GM23338 (cell line): ENCODE data around the gene CD7. TPM values are rescaled to one million over a fixed set of nuclear protein-coding genes. Genes with fewer than 3 reads are reported as not detected.

ENCODE experiments used
- ATAC-seq: fragments of 200-7000 bp; cut with Tn5 transposase; 3 replicates; pipeline ENCODE4 v1.9.1; 2020
- DNase-seq: peaks from one replicate; pipeline ENCODE4 v3.0.0-alpha.2; 2015; ENCODE audit warnings: low spot score
- H2AFZ ChIP-seq: fragments of 200-600 bp; sonication (generic); 2 replicates; pipeline ENCODE4 v1.8.0; 2016; ENCODE audit warnings: antibody characterized with exemption, mild to moderate bottlenecking, moderate library complexity
- H3F3A ChIP-seq: fragments of 200-600 bp; sonication (generic); replicated peaks from 2 replicates; pipeline ENCODE4 v1.8.0; 2017; ENCODE audit warnings: antibody characterized with exemption, mixed run types, low read depth
- H3K27ac ChIP-seq: fragments of 200-600 bp; sonication (generic); 2 replicates; pipeline ENCODE4 v1.6.1; 2016; ENCODE audit warnings: low read depth
- H3K27me3 ChIP-seq: fragments of 200-600 bp; sonication (generic); 2 replicates; pipeline ENCODE4 v1.8.0; 2016; ENCODE audit warnings: mild to moderate bottlenecking, mixed run types, moderate library complexity; ENCODE audit not compliant: insufficient read depth
- H3K36me3 ChIP-seq: fragments of 200-600 bp; sonication (generic); 2 replicates; pipeline ENCODE4 v1.8.0; 2016; ENCODE audit warnings: mild to moderate bottlenecking; ENCODE audit not compliant: insufficient read depth
- H3K4me1 ChIP-seq: fragments of 200-600 bp; sonication (generic); 2 replicates; pipeline ENCODE4 v1.8.0; 2016; ENCODE audit warnings: mild to moderate bottlenecking, moderate library complexity; ENCODE audit not compliant: insufficient read depth
- H3K4me2 ChIP-seq: fragments of 200-600 bp; sonication (generic); 2 replicates; pipeline ENCODE4 v1.7.1; 2017; ENCODE audit warnings: mixed run types
- H3K4me3 ChIP-seq: fragments of 200-600 bp; sonication (generic); 2 replicates; pipeline ENCODE4 v1.6.1; 2016; ENCODE audit warnings: mixed run types
- H3K79me2 ChIP-seq: fragments of 200-600 bp; sonication (generic); replicated peaks from 2 replicates; pipeline ENCODE4 v1.8.0; 2017; ENCODE audit warnings: mild to moderate bottlenecking; ENCODE audit not compliant: insufficient read depth
- H3K9me2 ChIP-seq: fragments of 200-600 bp; sonication (generic); 2 replicates; pipeline ENCODE4 v1.8.0; 2017; ENCODE audit not compliant: insufficient read depth
- H4K20me1 ChIP-seq: fragments of 200-600 bp; sonication (generic); replicated peaks from 2 replicates; pipeline ENCODE4 v1.8.0; 2017; ENCODE audit warnings: mild to moderate bottlenecking; ENCODE audit not compliant: insufficient read depth
- H3K27ac Mint-ChIP-seq: 2 replicates; pipeline ENCODE4 v1.8.0; 2020; ENCODE audit warnings: inconsistent platforms, mild to moderate bottlenecking, moderate library complexity, mixed read lengths
- H3K27me3 Mint-ChIP-seq: 3 replicates; pipeline ENCODE4 v1.8.0; 2022; ENCODE audit warnings: low read depth, mild to moderate bottlenecking, moderate library complexity, mixed read lengths, inconsistent platforms; ENCODE audit not compliant: insufficient read depth, poor library complexity
- H3K36me3 Mint-ChIP-seq: 3 replicates; pipeline ENCODE4 v1.8.0; 2021; ENCODE audit warnings: low read depth, mild to moderate bottlenecking, inconsistent platforms, moderate library complexity, mixed read lengths
- H3K4me1 Mint-ChIP-seq: 3 replicates; pipeline ENCODE4 v1.8.0; 2020; ENCODE audit warnings: mild to moderate bottlenecking, inconsistent platforms, mixed read lengths
- H3K4me3 Mint-ChIP-seq: 3 replicates; pipeline ENCODE4 v1.8.0; 2021; ENCODE audit warnings: moderate library complexity, mild to moderate bottlenecking, inconsistent platforms, mixed read lengths
- H3K9me3 Mint-ChIP-seq: 3 replicates; pipeline ENCODE4 v1.8.0; 2020; ENCODE audit warnings: moderate library complexity, mild to moderate bottlenecking, inconsistent platforms, mixed read lengths
- CTCF ChIP-seq, 2 experiments: fragments of 200-600 bp in 1 of 2; sonication (generic) in 1 of 2; conservative IDR thresholded peaks; 2 replicates each; pipeline versions ENCODE4 v1.5.1 to v1.6.1; 2016 to 2017; ENCODE audit warnings: antibody characterized with exemption in 2 of 2, low read depth in 2 of 2, mild to moderate bottlenecking in 2 of 2, moderate library complexity in 1 of 2
- EZH2 ChIP-seq: fragments of 200-600 bp; sonication (generic); IDR thresholded peaks from one replicate; pipeline ENCODE4 v1.8.0; 2017; ENCODE audit warnings: antibody characterized with exemption, mild to moderate bottlenecking, low read depth; ENCODE audit not compliant: unreplicated experiment
- NANOG ChIP-seq: IDR thresholded peaks from 2 replicates; pipeline ENCODE4 v1.6.1; 2016; ENCODE audit warnings: antibody characterized with exemption, borderline replicate concordance
- ZNF114 ChIP-seq: fragments of 250-450 bp; sonication (Bioruptor Pico); IDR thresholded peaks from 2 replicates; pipeline ENCODE4 v1.5.0; 2020; ENCODE audit warnings: mild to moderate bottlenecking, moderate library complexity
- polyA plus RNA-seq: library from polyadenylated mRNA; unstranded; fragments of >200 nt; fragmentation: Nextera tagmentation; extraction: Ambion mirVana; gene quantifications from 2 replicates; pipeline ENCODE4 v1.2.1, GENCODE V29; 2016
- total RNA-seq: library from RNA; depleted of rRNA; stranded (reverse); fragments of >200 nt; shearing (Covaris generic); gene quantifications from 2 replicates; pipeline ENCODE4 v1.2.3, GENCODE V29; 2014
- TF ChIP-seq, protein P1 (sequence below): IDR thresholded peaks from one replicate; pipeline ENCODE4 v1.6.1; 2018; ENCODE audit warnings: antibody characterized with exemption; ENCODE audit not compliant: unreplicated experiment

Gene CD7
- total and polyA plus RNA-seq, 2 experiments from 2014 or later: 0.42 to 0.44 TPM

DNA sequence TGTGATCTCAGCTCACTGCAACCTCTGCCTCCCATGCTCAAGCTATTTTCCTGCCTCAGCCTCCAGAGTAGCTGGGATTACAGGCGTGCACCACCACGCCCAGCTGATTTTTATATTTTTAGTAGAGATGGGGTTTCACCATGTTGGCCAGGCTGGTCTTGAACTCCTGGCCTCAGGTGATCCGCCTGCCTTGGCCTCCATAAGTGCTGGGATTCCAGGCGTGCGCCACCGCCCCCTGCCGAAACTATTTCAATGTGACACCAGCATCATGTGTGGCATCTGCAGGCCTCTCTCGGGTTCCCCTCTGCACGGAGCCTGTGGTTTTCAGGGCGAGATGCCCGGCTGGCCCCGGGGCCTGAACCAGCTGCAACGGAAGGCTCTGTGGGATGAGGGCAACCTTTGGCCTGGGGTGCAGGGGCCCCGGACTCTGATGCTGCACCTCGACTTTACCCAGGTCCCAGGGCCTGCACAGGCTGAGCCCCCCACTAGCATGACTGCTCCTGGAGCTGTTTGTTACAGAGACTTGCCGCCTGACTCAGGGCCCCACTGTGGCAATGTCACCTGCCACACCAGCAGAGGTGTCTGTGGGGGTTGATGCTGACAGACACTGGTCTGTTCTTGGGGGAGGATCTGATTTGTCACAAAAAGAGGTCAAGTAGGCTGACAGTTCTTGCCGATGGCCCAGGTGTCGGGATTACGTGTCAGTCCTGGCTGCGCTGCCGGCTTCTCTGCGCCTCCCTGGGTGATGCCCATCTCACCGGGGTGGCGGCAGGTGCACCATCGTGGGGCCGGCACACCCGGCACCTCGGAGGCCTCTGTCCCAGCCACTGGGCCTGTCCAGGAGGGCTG, 33.0 kb upstream of the CD7 start:
- H3K27ac ChIP-seq: no peak overlapping the region
- H3F3A ChIP-seq: no peaks in the 10 kb centered on the region
- Mint-ChIP-seq H3K27me3 (peaks cover 10% of the 10 kb centered on the region), H3K36me3 (no peaks in the 10 kb centered on the region), H3K4me1 (peaks cover 4% of the 10 kb centered on the region; the same call in 1 of the 3 replicates), H3K9me3 (no peaks in the 10 kb centered on the region), H3K27ac (no peak overlapping the region), H3K4me3 (no peak overlapping the region)
- H3K9me2 ChIP-seq: no peaks in the 10 kb centered on the region
- peak; percentile 56 for DNase-seq
- ATAC-seq: no peak
- H3K4me1 ChIP-seq: no peaks in the 10 kb centered on the region
- peak; percentile 22 to 54; a peak in 2 of 4 replicates for TF ChIP-seq CTCF (conservative IDR thresholded peaks at IDR 0.05; ENCODE audit: low read depth in 2 of 2)
- TF ChIP-seq, protein P1, sequence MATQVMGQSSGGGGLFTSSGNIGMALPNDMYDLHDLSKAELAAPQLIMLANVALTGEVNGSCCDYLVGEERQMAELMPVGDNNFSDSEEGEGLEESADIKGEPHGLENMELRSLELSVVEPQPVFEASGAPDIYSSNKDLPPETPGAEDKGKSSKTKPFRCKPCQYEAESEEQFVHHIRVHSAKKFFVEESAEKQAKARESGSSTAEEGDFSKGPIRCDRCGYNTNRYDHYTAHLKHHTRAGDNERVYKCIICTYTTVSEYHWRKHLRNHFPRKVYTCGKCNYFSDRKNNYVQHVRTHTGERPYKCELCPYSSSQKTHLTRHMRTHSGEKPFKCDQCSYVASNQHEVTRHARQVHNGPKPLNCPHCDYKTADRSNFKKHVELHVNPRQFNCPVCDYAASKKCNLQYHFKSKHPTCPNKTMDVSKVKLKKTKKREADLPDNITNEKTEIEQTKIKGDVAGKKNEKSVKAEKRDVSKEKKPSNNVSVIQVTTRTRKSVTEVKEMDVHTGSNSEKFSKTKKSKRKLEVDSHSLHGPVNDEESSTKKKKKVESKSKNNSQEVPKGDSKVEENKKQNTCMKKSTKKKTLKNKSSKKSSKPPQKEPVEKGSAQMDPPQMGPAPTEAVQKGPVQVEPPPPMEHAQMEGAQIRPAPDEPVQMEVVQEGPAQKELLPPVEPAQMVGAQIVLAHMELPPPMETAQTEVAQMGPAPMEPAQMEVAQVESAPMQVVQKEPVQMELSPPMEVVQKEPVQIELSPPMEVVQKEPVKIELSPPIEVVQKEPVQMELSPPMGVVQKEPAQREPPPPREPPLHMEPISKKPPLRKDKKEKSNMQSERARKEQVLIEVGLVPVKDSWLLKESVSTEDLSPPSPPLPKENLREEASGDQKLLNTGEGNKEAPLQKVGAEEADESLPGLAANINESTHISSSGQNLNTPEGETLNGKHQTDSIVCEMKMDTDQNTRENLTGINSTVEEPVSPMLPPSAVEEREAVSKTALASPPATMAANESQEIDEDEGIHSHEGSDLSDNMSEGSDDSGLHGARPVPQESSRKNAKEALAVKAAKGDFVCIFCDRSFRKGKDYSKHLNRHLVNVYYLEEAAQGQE: no peak
- H3K4me2 ChIP-seq: no peak overlapping the region
- no peaks in the 10 kb centered on the region for H3K36me3 ChIP-seq
- H3K4me3 ChIP-seq: no peak overlapping the region
- no peaks in the 10 kb centered on the region for H4K20me1 ChIP-seq
- H2AFZ ChIP-seq: no peak overlapping the region
- H3K79me2 ChIP-seq: no peaks in the 10 kb centered on the region
- no peaks in the 10 kb centered on the region for H3K27me3 ChIP-seq

- H3K9me3 Mint-ChIP-seq: no peaks in the 10 kb centered on the region
- no peak overlapping the region for H3K27ac Mint-ChIP-seq
- Histone ChIP-seq H2AFZ (no peak overlapping the region), H3K4me3 (no peak overlapping the region), H3K79me2 (no peaks in the 10 kb centered on the region), H3F3A (no peaks in the 10 kb centered on the region), H3K27me3 (no peaks in the 10 kb centered on the region), H3K9me2 (no peaks in the 10 kb centered on the region), H3K4me1 (no peaks in the 10 kb centered on the region), H3K27ac (no peak overlapping the region), H4K20me1 (no peaks in the 10 kb centered on the region), H3K36me3 (no peaks in the 10 kb centered on the region), H3K4me2 (no peak overlapping the region)
- H3K27me3 Mint-ChIP-seq: peaks cover 9% of the 10 kb centered on the region
- no peaks in the 10 kb centered on the region for H3K36me3 Mint-ChIP-seq
- H3K4me3 Mint-ChIP-seq: no peak overlapping the region
- DNase-seq (no peak), ATAC-seq (no peak)
- peaks cover 4% of the 10 kb centered on the region; the same call in 1 of the 3 replicates for H3K4me1 Mint-ChIP-seq
- TF ChIP-seq NANOG (no peak), EZH2 (no peak), ZNF114 (CRISPR knock-in tag) (no peak), CTCF (conservative IDR thresholded peaks at IDR 0.05; ENCODE audit: low read depth in 2 of 2) (no peak)
- TF ChIP-seq, protein P1: no peak
Observed at GRCh38 chr17:82349287-82349701, 31.9 kb upstream of the CD7 start.
